Ascending aorta (tissue), 2 donors: Measurements from ENCODE around the gene LIMS2. TPM values are rescaled to one million over a fixed set of nuclear protein-coding genes. Genes with fewer than 3 reads are reported as not detected.

Experiments
- DNase-seq, 2 donors: peaks; one replicate each; pipeline ENCODE4 v3.0.0-alpha.2; 2019; ENCODE audit warnings: low spot score in 2 of 2
- H3K27ac ChIP-seq, 2 donors: fragments of 200-600 bp; sonication (generic); one replicate each; pipeline ENCODE4 v1.5.1; 2016 to 2017; ENCODE audit warnings: mild to moderate bottlenecking in 1 of 2
- H3K27me3 ChIP-seq: fragments of 200-600 bp; sonication (generic); one replicate; pipeline ENCODE4 v1.5.1; 2017
- H3K36me3 ChIP-seq, 2 donors: fragments of 200-600 bp; sonication (generic); one replicate each; pipeline ENCODE4 v1.5.1; 2016
- H3K4me1 ChIP-seq, 2 donors: fragments of 200-600 bp; sonication (generic); one replicate each; pipeline ENCODE4 v1.5.1; 2016 to 2017; ENCODE audit warnings: mild to moderate bottlenecking in 1 of 2
- H3K4me3 ChIP-seq, 2 donors: fragments of 200-600 bp; sonication (generic); one replicate each; pipeline ENCODE4 v1.5.1; 2016 to 2017; ENCODE audit warnings: mild to moderate bottlenecking in 1 of 2
- H3K9me3 ChIP-seq, 2 donors: fragments of 200-600 bp; sonication (generic); one replicate each; pipeline ENCODE4 v1.5.1; 2016
- intact Hi-C: fragments of 100-400 bp; cut with DNase I; formaldehyde crosslinking; loops from one replicate; pipeline ENCODE4 v1.15.1; 2023
- total RNA-seq: library from RNA; depleted of rRNA; stranded (reverse); fragments of >200 nt; gene quantifications from one replicate; pipeline ENCODE4 v1.1.0, GENCODE V29; 2016
- TF ChIP-seq, protein P1 (sequence below), 3 experiments: fragments of 200-600 bp in 2 of 3; fragments of 450-650 bp in 1 of 3; sonication (generic) in 2 of 3; IDR thresholded peaks; one replicate each; pipeline ENCODE4 v1.5.1; 2016 to 2019; ENCODE audit warnings: antibody characterized with exemption in 3 of 3, mild to moderate bottlenecking in 1 of 3, moderate library complexity in 1 of 3

LIMS2 gene
- total RNA-seq, 1 donor from 2014 or later = 169 TPM

- no peak for DNase-seq
- H3K4me1 ChIP-seq = peaks cover 8 to 27% of the 10 kb centered on the region in 2 donors
- H3K9me3 ChIP-seq = no peaks in the 10 kb centered on the region
- H3K4me3 ChIP-seq = no peak overlapping the region
- no peak overlapping the region for H3K27ac ChIP-seq
- H3K36me3 ChIP-seq = no peaks in the 10 kb centered on the region
- H3K27me3 ChIP-seq = no peaks in the 10 kb centered on the region
- TF ChIP-seq, protein P1, sequence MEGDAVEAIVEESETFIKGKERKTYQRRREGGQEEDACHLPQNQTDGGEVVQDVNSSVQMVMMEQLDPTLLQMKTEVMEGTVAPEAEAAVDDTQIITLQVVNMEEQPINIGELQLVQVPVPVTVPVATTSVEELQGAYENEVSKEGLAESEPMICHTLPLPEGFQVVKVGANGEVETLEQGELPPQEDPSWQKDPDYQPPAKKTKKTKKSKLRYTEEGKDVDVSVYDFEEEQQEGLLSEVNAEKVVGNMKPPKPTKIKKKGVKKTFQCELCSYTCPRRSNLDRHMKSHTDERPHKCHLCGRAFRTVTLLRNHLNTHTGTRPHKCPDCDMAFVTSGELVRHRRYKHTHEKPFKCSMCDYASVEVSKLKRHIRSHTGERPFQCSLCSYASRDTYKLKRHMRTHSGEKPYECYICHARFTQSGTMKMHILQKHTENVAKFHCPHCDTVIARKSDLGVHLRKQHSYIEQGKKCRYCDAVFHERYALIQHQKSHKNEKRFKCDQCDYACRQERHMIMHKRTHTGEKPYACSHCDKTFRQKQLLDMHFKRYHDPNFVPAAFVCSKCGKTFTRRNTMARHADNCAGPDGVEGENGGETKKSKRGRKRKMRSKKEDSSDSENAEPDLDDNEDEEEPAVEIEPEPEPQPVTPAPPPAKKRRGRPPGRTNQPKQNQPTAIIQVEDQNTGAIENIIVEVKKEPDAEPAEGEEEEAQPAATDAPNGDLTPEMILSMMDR (IDR thresholded peaks at IDR 0.05) = no peak
- intact Hi-C loops = no loop called here
Measured at GRCh38 chr2:127629637-127630036, 45.7 kb downstream of the LIMS2 start.

GRCh38 chr2:127628767-127629614, 46.3 kb downstream of the LIMS2 start:
- Histone ChIP-seq H3K27me3 (no peaks in the 10 kb centered on the region), H3K36me3 (no peaks in the 10 kb centered on the region), H3K9me3 (no peaks in the 10 kb centered on the region), H3K4me1 (peaks cover 2 to 20% of the 10 kb centered on the region in 2 donors), H3K4me3 (no peak overlapping the region), H3K27ac (no peak overlapping the region)
- no peak for DNase-seq
- TF ChIP-seq, protein P1 (IDR thresholded peaks at IDR 0.05) = no peak
- intact Hi-C loops = no loop called here

- no peak overlapping the region for H3K27ac ChIP-seq
- no peak overlapping the region for H3K4me3 ChIP-seq
- TF ChIP-seq, protein P1 (IDR thresholded peaks at IDR 0.05) = no peak
- peaks cover 0 to 10% of the 10 kb centered on the region in 2 donors for H3K4me1 ChIP-seq
- H3K27me3 ChIP-seq = no peaks in the 10 kb centered on the region
- no peak for DNase-seq
- no peaks in the 10 kb centered on the region for H3K9me3 ChIP-seq
- intact Hi-C loops = no loop called here
- no peaks in the 10 kb centered on the region for H3K36me3 ChIP-seq
Measured at GRCh38 chr2:127627740-127628571, 47.4 kb downstream of the LIMS2 start.

DNA sequence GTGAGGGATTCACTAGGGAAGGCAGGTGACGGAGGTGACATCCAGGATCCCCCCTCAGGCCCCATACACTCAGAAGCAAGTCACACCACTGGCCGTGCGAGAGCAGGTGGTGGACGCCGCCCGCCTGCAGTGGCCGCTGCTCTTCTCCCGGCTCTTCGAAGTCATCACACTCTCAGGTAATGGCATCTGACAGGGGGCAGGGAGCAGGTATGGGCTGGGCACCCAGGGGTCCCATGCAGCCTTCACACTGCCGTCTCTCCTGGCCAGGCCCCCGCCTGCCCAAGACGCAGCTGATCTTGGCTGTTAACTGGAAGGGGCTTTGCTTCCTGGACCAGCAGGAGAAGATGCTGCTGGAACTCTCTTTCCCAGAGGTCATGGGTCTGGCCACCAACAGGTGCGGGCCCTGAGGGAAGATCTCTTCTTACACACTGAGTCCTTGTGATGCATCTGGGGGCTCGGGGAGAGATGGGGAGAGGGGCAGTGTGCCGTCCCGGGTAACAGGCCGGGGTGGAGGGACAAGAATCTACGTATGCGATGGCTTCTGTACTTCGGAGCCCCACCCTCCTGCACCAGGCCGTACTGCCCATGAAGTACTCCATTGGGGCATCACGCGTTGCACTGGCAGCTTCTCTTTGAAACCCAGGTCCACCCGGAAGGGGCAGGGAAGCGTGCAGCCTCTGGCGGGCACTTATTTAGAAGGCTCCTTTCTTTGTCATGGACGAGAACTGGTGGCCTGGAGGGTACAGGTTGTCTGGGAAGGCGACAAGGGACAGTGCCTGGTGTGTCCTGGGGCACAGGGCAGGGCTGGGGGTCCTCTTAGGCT, 48.2 kb downstream of the LIMS2 start:
- TF ChIP-seq, protein P1 (IDR thresholded peaks at IDR 0.05) = no peak
- intact Hi-C loops = no loop called here
- H3K27me3 ChIP-seq = no peaks in the 10 kb centered on the region
- H3K36me3 ChIP-seq = no peaks in the 10 kb centered on the region
- H3K4me1 ChIP-seq = peaks cover 0 to 2% of the 10 kb centered on the region in 2 donors
- no peak overlapping the region for H3K27ac ChIP-seq
- H3K4me3 ChIP-seq = no peak overlapping the region
- H3K9me3 ChIP-seq = no peaks in the 10 kb centered on the region
- DNase-seq = peak in 1 of 2 donors; percentile 63

- no peak overlapping the region for H3K27ac ChIP-seq
- intact Hi-C loops = no loop called here
- TF ChIP-seq, protein P1 (IDR thresholded peaks at IDR 0.05) = no peak
- H3K36me3 ChIP-seq = no peaks in the 10 kb centered on the region
- no peaks in the 10 kb centered on the region for H3K27me3 ChIP-seq
- H3K4me3 ChIP-seq = no peak overlapping the region
- H3K4me1 ChIP-seq = no peaks in the 10 kb centered on the region
- no peak for DNase-seq
- H3K9me3 ChIP-seq = no peaks in the 10 kb centered on the region
Measured at GRCh38 chr2:127626175-127626574, 49.2 kb downstream of the LIMS2 start.
